Aorta (tissue), 5 donors: ENCODE data around the gene SERTAD2. TPM values are rescaled to one million over a fixed set of nuclear protein-coding genes. Genes with fewer than 3 reads are reported as not detected.

Experiments used
- ATAC-seq: fragments of 200-7000 bp; cut with Tn5 transposase; one replicate; pipeline ENCODE4 v1.9.1; 2022; ENCODE audit warnings: moderate library complexity; ENCODE audit not compliant: low FRiP score
- DNase-seq, 2 donors: peaks; one replicate each; pipeline ENCODE4 v3.0.0-alpha.2; 2020
- H3K27ac ChIP-seq, 2 donors: one replicate each; pipeline ENCODE4 v1.5.1; 2013; ENCODE audit warnings: low read length in 2 of 2, mild to moderate bottlenecking in 2 of 2, moderate library complexity in 2 of 2, control low read depth in 1 of 2, inconsistent platforms in 1 of 2, low read depth in 1 of 2
- H3K27me3 ChIP-seq, 2 donors: one replicate each; pipeline ENCODE4 v1.6.1; 2013; ENCODE audit warnings: control low read depth in 1 of 2, low read length in 1 of 2, mild to moderate bottlenecking in 1 of 2, moderate library complexity in 1 of 2; ENCODE audit not compliant: insufficient read depth in 2 of 2, control insufficient read depth in 1 of 2
- H3K36me3 ChIP-seq, 2 donors: one replicate each; pipeline ENCODE4 v1.6.1; 2013; ENCODE audit warnings: control low read depth in 1 of 2, low read length in 1 of 2, mild to moderate bottlenecking in 1 of 2; ENCODE audit not compliant: insufficient read depth in 2 of 2, control insufficient read depth in 1 of 2
- H3K4me1 ChIP-seq, 2 donors: one replicate each; pipeline ENCODE4 v1.6.1; 2013; ENCODE audit warnings: low read length in 2 of 2, control low read depth in 1 of 2, mild to moderate bottlenecking in 1 of 2, moderate library complexity in 1 of 2; ENCODE audit not compliant: insufficient read depth in 2 of 2, control insufficient read depth in 1 of 2
- H3K4me3 ChIP-seq, 2 donors: one replicate each; pipeline ENCODE4 v1.5.1; 2013; ENCODE audit warnings: low read length in 2 of 2, control low read depth in 1 of 2, mild to moderate bottlenecking in 1 of 2
- H3K9me3 ChIP-seq: one replicate; pipeline ENCODE4 v1.6.1; 2013; ENCODE audit warnings: mild to moderate bottlenecking, low read length; ENCODE audit not compliant: control insufficient read depth
- WGBS, 2 donors: extraction: QIAGEN DNeasy Blood & Tissue Kit; methylation state at CpG; one replicate each; pipeline ENCODE4 v1.1.7; 2013; 5-methylcytosine and 5-hydroxymethylcytosine counted together
- intact Hi-C, 2 donors: fragments of 100-400 bp; cut with DNase I; formaldehyde crosslinking; loops; one replicate each; pipeline versions ENCODE4 v1.14.2 to v1.15.0; 2022
- polyA plus RNA-seq, 2 donors: library from polyadenylated mRNA; stranded (reverse); fragments of 200-250 nt; gene quantifications; one replicate each; pipeline ENCODE4 v1.2.3, GENCODE V29; 2013
- total RNA-seq, 2 donors: library from RNA; stranded (reverse); fragmentation: NEBNext Ultra II Directional; extraction: Animal tissue kit (Norgen Biotek cat#: 25700); gene quantifications; one replicate each; pipeline ENCODE4 v1.2.1, GENCODE V29; 2021
- donor health status: healthy with polysubstance abuse.
- donor health status: Bipolar disorder and iron deficiency.
- donor health status: DM: no; HTN: no; CAD: no.
- donor health status: DM: no; HTN: no; CAD: no.
- donor health status: DM: yes; HTN: yes; CAD: no.

The SERTAD2 gene
- total and polyA plus RNA-seq, 4 donors, result 4.6 to 27.4 (median 20.6) TPM

DNA sequence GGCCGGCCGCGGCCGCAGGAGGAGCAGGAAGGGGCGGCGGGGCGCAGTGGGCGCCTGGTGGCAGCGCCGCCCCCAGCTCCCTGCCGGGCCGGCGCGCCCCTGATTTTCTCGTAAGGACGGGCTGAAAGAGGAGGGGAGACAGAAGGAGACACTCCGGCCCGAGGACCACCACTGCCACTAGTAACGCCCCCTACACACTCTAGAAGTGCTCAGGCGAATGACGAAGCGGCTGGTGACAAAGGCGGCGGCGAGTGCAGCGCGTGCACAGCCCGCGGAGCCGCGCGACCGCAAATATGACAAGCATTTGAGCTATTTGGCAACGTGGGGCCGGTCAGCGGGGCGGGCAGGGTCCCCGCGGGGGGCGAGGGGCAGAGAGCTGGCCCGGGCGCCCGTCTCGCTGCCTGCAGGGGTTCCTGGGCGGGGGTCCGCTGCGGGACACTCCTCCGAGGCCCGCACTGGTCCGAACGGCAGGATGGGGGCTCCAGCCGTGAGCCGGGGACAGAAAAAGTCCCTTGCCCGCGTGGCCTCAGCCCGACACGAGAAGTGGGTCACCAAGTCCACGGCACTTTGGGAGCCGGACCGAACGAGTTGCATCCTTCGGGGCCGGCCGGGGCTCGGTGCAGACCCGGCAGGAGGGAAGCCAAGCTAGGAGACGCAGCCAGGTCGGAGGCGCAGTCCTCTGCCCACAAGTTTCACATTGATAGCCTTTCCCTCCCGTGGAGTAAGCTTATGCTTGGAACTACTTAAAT lies 524 bp upstream of the SERTAD2 start:
- ATAC-seq (peak; percentile 80), DNase-seq (peak; percentile 89 to 94)
- Histone ChIP-seq H3K4me1 (no peaks in the 10 kb centered on the region), H3K27me3 (no peaks in the 10 kb centered on the region), H3K36me3 (no peaks in the 10 kb centered on the region), H3K9me3 (no peaks in the 10 kb centered on the region), H3K27ac (peak overlapping the region; percentile 72 to 95), H3K4me3 (peak overlapping the region; percentile 79 to 86)
- intact Hi-C loops, result loop anchor here (5.0 to 10.0 kb wide), 3 partner anchors 98 to 129 kb away; partner anchors contain the start of gene AFTPH (in 1 of the 2)
- 0% methylated on average over 60 to 70 of the region's 70 CpGs for WGBS, 2 donors

DNA sequence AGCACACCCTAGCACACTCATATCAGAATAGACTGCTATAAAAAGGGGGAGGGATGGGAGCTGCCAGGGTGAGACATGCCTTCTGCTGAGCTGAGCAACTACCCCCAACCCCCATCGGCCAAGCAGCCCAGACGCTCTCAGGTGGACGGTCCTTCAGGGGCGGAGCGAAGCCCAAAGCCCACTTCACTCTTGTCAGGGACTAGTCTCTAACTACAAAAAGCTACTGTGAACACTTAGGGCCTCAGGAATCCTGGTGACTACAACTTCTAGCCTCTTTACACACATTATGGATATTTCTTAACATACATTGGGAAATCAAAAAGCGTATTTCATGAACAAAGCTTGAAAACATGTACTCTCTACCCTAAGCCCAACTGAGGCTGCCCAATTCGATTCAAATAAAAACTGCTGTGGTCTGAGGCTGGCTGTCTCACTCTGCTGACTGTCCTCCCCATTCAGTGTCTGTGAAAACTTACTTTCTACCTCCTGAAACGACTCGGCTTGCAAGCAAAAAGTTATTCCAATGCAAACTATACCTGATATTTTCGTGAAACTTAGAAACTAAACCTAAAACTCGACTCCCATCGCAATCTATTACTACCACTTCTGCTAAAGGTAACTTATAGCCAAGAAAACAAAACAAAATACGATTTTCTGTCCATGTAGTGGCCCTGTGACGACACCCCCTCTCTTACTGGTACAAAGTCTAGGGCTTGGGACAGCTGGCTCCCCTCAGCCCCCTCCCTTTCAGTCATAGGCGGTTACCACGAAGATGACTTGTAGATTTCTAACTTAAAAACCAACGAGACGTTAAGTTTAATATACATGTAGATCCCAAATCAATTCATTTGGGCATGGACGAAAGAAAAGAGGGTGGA lies 1.2 kb downstream of the SERTAD2 start:
- whole genome bisulfite sequencing, 2 donors, result 4% methylated on average over 19 of the region's 19 CpGs

DNA sequence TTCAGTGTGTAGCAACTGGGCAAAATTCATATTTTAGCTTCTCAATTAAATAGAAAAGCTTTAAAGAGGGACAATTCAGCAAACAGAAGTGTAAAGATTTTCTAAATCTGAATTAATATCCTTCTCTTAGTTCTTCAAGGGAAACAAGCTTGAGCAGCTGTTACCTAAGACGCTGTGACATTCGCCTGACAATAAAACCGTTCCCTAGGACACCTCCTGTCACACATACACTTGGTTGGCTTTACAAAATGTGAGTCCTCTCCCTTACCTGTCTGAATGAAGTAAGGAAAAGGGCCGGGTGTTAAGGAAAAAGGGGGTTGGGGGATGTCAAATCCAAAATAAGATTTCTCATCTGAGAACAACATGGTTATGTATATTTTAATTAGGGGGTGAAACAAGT lies 2.1 kb downstream of the SERTAD2 start:
- Histone ChIP-seq H3K27me3 (no peaks in the 10 kb centered on the region), H3K4me3 (no peak overlapping the region), H3K4me1 (no peaks in the 10 kb centered on the region), H3K27ac (no peak overlapping the region), H3K9me3 (no peaks in the 10 kb centered on the region), H3K36me3 (no peaks in the 10 kb centered on the region)
- WGBS, 2 donors, result 77 to 82% methylated on average over 4 of the region's 4 CpGs
- DNase-seq (no peak), ATAC-seq (no peak)
- intact Hi-C loops, result loop anchor here (5.0 to 10.0 kb wide), 3 partner anchors 101 to 127 kb away; partner anchors contain the start of gene AFTPH (in 1 of the 2)

More for the DNA sequence above, 1.2 kb downstream of the SERTAD2 start:
- H3K4me1 ChIP-seq, result no peaks in the 10 kb centered on the region
- ATAC-seq, result no peak
- no peaks in the 10 kb centered on the region for H3K27me3 ChIP-seq
- intact Hi-C loops, result loop anchor here (2.0 to 10.0 kb wide), 5 partner anchors 98 to 206 kb away; partner anchors contain the start of gene AFTPH (in 1 of the 2)
- DNase-seq, result no peak
- H3K27ac ChIP-seq, result peak overlapping the region; percentile 87 to 97
- H3K36me3 ChIP-seq, result no peaks in the 10 kb centered on the region
- H3K9me3 ChIP-seq, result no peaks in the 10 kb centered on the region
- peak overlapping the region; percentile 79 to 97 for H3K4me3 ChIP-seq

GRCh38 chr2:64650722-64651338 lies 2.9 kb downstream of the SERTAD2 start:
- Histone ChIP-seq H3K4me1 (no peaks in the 10 kb centered on the region), H3K27ac (no peak overlapping the region), H3K36me3 (no peaks in the 10 kb centered on the region), H3K27me3 (no peaks in the 10 kb centered on the region), H3K4me3 (no peak overlapping the region), H3K9me3 (no peaks in the 10 kb centered on the region)
- DNase-seq (no peak), ATAC-seq (no peak)
- intact Hi-C loops, result loop anchor here (5.0 to 10.0 kb wide), 3 partner anchors 101 to 126 kb away; partner anchors contain the start of gene AFTPH (in 1 of the 2)
- 91 to 98% methylated on average over 5 of the region's 5 CpGs for WGBS, 2 donors

DNA sequence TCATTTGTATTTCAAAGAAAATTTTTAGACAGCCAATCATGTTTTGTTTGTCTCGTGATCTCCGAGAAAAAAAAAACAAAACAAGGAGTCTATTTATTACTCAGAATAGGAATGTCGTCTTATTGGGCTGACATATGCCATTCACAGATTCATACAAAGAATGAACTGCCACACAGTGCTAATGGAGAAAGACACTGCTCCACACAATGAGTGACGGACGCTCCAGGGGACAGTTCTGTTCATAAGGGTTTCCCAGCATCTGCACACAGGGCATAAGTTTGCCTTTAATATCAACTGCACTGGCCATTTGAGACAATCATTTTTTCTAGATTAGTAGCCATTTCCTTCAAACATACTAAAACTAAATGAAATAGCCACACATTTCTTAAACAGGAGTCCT lies 3.4 kb downstream of the SERTAD2 start:
- no peak for ATAC-seq
- Histone ChIP-seq H3K9me3 (no peaks in the 10 kb centered on the region), H3K4me1 (no peaks in the 10 kb centered on the region), H3K36me3 (no peaks in the 10 kb centered on the region), H3K4me3 (no peak overlapping the region), H3K27ac (no peak overlapping the region), H3K27me3 (no peaks in the 10 kb centered on the region)
- 87 to 92% methylated on average over 5 of the region's 5 CpGs for WGBS, 2 donors
- DNase-seq, result no peak
- intact Hi-C loops, result loop anchor here (5.0 to 10.0 kb wide), 3 partner anchors 102 to 125 kb away; partner anchors contain the start of gene AFTPH (in 1 of the 2)

DNA sequence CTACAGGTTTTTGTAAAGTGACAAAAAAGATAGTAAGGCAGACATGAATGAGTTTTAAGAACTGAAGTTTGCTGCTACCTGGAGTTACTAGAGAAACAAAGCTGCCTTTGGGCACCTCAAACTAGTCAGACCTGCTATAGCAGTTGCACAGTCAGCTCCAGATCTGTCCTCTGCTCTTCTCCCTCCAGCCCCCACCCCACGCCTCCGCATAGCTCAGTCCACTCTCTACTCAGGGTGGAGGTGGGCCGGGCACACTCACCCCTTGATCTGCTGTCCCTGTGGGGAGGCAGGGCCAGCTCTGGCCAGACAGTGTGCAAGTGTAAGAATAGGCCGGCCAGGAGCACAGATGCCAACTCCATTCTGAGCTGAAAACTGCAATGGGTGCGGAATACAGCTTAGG lies 4.1 kb downstream of the SERTAD2 start:
- Histone ChIP-seq H3K27ac (no peak overlapping the region), H3K4me3 (no peak overlapping the region)
- no peak for ATAC-seq

DNA sequence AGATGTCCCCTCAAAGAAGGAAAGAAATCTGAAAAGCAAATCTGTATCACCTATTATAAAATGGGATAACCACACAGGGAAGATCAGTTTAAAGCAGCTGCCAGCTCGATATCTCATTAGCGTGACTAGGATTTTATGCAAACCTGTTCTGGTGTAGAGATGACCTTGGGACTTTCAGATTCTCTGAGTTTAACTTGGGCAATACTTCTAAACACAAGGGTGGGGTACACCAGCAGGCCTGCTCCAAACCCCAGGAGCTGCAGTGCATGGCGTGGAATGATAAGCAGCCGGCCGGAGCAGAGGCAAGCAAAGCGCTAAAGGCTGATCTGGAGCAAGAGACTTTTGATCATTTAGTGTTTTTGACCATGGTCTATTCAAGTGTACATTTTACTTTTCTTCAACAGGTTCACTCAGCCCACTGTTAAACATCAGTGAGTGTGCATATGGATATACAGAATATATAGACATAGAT lies 4.7 kb downstream of the SERTAD2 start:
- H3K27ac ChIP-seq, result no peak overlapping the region
- WGBS, 2 donors, result 93 to 95% methylated on average over 6 of the region's 6 CpGs
- H3K9me3 ChIP-seq, result no peaks in the 10 kb centered on the region
- no peaks in the 10 kb centered on the region for H3K36me3 ChIP-seq
- peaks cover 0 to 2% of the 10 kb centered on the region in 2 donors for H3K4me1 ChIP-seq
- DNase-seq (no peak), ATAC-seq (no peak)
- intact Hi-C loops, result no loop called here
- no peak overlapping the region for H3K4me3 ChIP-seq
- no peaks in the 10 kb centered on the region for H3K27me3 ChIP-seq

More for the DNA sequence above, 4.1 kb downstream of the SERTAD2 start:
- intact Hi-C loops, result loop anchor here (5.0 to 10.0 kb wide), 3 partner anchors 103 to 125 kb away; partner anchors contain the start of gene AFTPH (in 1 of the 2)
- no peak for DNase-seq
- Histone ChIP-seq H3K36me3 (no peaks in the 10 kb centered on the region), H3K27me3 (no peaks in the 10 kb centered on the region), H3K9me3 (no peaks in the 10 kb centered on the region), H3K4me1 (no peaks in the 10 kb centered on the region)
- 77 to 86% methylated on average over 5 of the region's 5 CpGs for WGBS, 2 donors
